GM21717 (cell line): Measurements from ENCODE around the gene ZNF786.
"Not testable (repeated sequence)": the region's sequence is repeated elsewhere in the genome, so short reads cannot be mapped to it uniquely, and the experiment has no call there.

Experiments
- ATAC-seq: cut with Tn5 transposase; IDR thresholded peaks from one replicate; pipeline ENCODE4 v1.9.1; 2021; ENCODE audit warnings: mild to moderate bottlenecking, moderate library complexity; ENCODE audit not compliant: unreplicated experiment

Gene ZNF786

GRCh38 chr7:149038641-149039040 is 51.9 kb downstream of the ZNF786 start:
- not testable (repeated sequence) for ATAC-seq

- no peak for ATAC-seq
These were observed 53.8 kb downstream of the ZNF786 start for GRCh38 chr7:149036676-149037075.

- ATAC-seq, result no peak
These were observed 59.1 kb downstream of the ZNF786 start for GRCh38 chr7:149031353-149031910.

GRCh38 chr7:149030439-149030838 is 60.1 kb downstream of the ZNF786 start:
- not testable (repeated sequence) for ATAC-seq

GRCh38 chr7:149028346-149029109 is 62.0 kb downstream of the ZNF786 start, which contains the start of gene PDIA4:
PDIA4 (minus strand) TSS chr7:149028505; CDS start chr7:149028408, 97 bp downstream.
- peak; percentile 95 for ATAC-seq

- ATAC-seq, result no peak
These were observed 62.7 kb downstream of the ZNF786 start for GRCh38 chr7:149027611-149028345.

- ATAC-seq, result no peak
These were observed 63.5 kb downstream of the ZNF786 start for GRCh38 chr7:149027055-149027454.

- no peak for ATAC-seq
These were observed 66.9 kb downstream of the ZNF786 start for GRCh38 chr7:149023662-149024061.

- no peak for ATAC-seq
These were observed 67.7 kb downstream of the ZNF786 start for GRCh38 chr7:149022756-149023360.

GRCh38 chr7:149021725-149022062 is 68.8 kb downstream of the ZNF786 start:
- ATAC-seq, result no peak

GRCh38 chr7:149020483-149020882 is 70.0 kb downstream of the ZNF786 start:
- no peak for ATAC-seq
